Vagina (tissue), 2 donors: ENCODE data around the gene MAP3K10. TPM values are rescaled to one million over a fixed set of nuclear protein-coding genes. Genes with fewer than 3 reads are reported as not detected.

Experiments
- DNase-seq, 2 donors: peaks; one replicate each; pipeline ENCODE4 v3.0.0-alpha.2; 2017; ENCODE audit errors: extremely low spot score in 2 of 2
- H3K27ac ChIP-seq: fragments of 200-600 bp; sonication (generic); one replicate; pipeline ENCODE4 v1.5.1; 2019
- H3K27me3 ChIP-seq: fragments of 200-600 bp; sonication (generic); one replicate; pipeline ENCODE4 v1.5.1; 2019
- H3K36me3 ChIP-seq, 2 donors: fragments of 200-600 bp; sonication (generic); one replicate each; pipeline ENCODE4 v1.5.1; 2017 to 2019
- H3K4me1 ChIP-seq: fragments of 200-600 bp; sonication (generic); one replicate; pipeline ENCODE4 v1.5.1; 2019
- H3K4me3 ChIP-seq, 2 donors: fragments of 200-600 bp; sonication (generic); 1 replicate in 1 of 2; 2 replicates in 1 of 2; pipeline ENCODE4 v1.5.1; 2016 to 2019
- H3K9me3 ChIP-seq: fragments of 200-600 bp; sonication (generic); one replicate; pipeline ENCODE4 v1.5.1; 2019
- POLR2A ChIP-seq, 2 donors: fragments of 450-650 bp; IDR thresholded peaks; one replicate each; pipeline ENCODE4 v1.6.1; 2017; ENCODE audit warnings: antibody characterized with exemption in 2 of 2, mild to moderate bottlenecking in 2 of 2, moderate library complexity in 2 of 2
- POLR2AphosphoS5 ChIP-seq, 2 donors: sonication (generic); formaldehyde crosslinking; IDR thresholded peaks; one replicate each; pipeline ENCODE4 v1.9.0; 2017; ENCODE audit warnings: antibody characterized with exemption in 2 of 2, mild to moderate bottlenecking in 2 of 2, low read depth in 1 of 2; ENCODE audit not compliant: insufficient read depth in 1 of 2
- intact Hi-C: fragments of 100-400 bp; cut with DNase I; formaldehyde crosslinking; loops from one replicate; pipeline ENCODE4 v1.15.1; 2023
- total RNA-seq: library from RNA; depleted of rRNA; stranded (reverse); fragments of >200 nt; gene quantifications from one replicate; pipeline ENCODE4 v1.2.3, GENCODE V29; 2016
- TF ChIP-seq, protein P1 (sequence below), 3 experiments: fragments of 450-650 bp in 2 of 3; fragments of 200-600 bp in 1 of 3; sonication (generic) in 1 of 3; IDR thresholded peaks; one replicate each; pipeline ENCODE4 v1.5.1; 2017 to 2019; ENCODE audit warnings: antibody characterized with exemption in 3 of 3, mild to moderate bottlenecking in 2 of 3, moderate library complexity in 2 of 3

The MAP3K10 gene
- total RNA-seq, 1 donor from 2014 or later, result 10.6 TPM

DNA sequence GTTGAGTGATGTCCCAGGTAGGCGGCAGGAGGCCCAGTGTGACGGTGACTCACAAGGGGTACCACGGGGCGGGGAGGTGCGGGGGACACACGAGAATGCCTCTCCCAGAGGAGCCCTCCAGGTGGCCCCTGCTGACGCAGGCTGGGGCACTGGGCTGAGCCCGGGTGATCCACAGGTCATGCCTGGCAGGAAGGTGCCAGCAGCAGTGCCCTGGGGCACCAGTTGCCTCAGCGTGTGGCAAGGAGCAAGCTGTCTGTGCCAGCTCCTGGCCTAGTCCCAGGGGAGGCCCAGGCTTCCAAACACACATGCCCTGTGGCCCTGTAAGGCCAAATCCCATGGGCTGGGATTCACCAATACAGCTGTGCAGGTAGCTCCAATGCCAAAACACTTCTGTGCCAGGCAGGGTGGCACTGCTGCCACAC is 65.9 kb downstream of the MAP3K10 start:
- H3K9me3 ChIP-seq, result no peaks in the 10 kb centered on the region
- intact Hi-C loops, result no loop called here
- no peaks in the 10 kb centered on the region for H3K27me3 ChIP-seq
- H3K4me1 ChIP-seq, result peaks cover 40% of the 10 kb centered on the region
- no peak for DNase-seq
- no peak overlapping the region for H3K27ac ChIP-seq
- no peak for TF ChIP-seq POLR2AphosphoS5 (IDR thresholded peaks at IDR 0.05; ENCODE audit: insufficient read depth in 1 of 2, low read depth in 1 of 2)
- no peak for TF ChIP-seq POLR2A (IDR thresholded peaks at IDR 0.05)
- TF ChIP-seq, protein P1, sequence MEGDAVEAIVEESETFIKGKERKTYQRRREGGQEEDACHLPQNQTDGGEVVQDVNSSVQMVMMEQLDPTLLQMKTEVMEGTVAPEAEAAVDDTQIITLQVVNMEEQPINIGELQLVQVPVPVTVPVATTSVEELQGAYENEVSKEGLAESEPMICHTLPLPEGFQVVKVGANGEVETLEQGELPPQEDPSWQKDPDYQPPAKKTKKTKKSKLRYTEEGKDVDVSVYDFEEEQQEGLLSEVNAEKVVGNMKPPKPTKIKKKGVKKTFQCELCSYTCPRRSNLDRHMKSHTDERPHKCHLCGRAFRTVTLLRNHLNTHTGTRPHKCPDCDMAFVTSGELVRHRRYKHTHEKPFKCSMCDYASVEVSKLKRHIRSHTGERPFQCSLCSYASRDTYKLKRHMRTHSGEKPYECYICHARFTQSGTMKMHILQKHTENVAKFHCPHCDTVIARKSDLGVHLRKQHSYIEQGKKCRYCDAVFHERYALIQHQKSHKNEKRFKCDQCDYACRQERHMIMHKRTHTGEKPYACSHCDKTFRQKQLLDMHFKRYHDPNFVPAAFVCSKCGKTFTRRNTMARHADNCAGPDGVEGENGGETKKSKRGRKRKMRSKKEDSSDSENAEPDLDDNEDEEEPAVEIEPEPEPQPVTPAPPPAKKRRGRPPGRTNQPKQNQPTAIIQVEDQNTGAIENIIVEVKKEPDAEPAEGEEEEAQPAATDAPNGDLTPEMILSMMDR (IDR thresholded peaks at IDR 0.05), result no peak
- H3K36me3 ChIP-seq, result peaks cover 0 to 33% of the 10 kb centered on the region in 2 donors
- no peak overlapping the region for H3K4me3 ChIP-seq

DNA sequence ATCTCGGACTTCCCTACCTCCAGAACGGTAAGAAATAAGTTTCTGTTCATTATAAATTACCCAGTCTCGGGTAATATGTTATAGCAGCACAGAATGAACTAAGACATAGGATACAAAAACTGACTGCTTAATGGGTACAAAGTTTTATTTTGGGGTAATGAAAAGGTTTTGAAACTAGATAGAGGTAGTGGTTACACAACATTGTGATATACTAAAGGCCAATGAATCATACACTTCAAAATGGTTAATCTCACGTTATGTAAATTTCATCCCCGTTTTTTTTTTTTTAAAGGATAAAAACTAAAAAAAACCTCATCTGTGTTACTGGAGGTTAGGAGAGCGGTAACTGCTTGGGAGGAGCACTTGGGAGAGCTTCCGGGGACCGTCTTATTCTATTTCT is 70.4 kb downstream of the MAP3K10 start:
- TF ChIP-seq, protein P1 (IDR thresholded peaks at IDR 0.05), result no peak
- TF ChIP-seq POLR2A (IDR thresholded peaks at IDR 0.05) (no peak), POLR2AphosphoS5 (IDR thresholded peaks at IDR 0.05; ENCODE audit: insufficient read depth in 1 of 2, low read depth in 1 of 2) (no peak)
- peaks cover 31% of the 10 kb centered on the region for H3K4me1 ChIP-seq
- intact Hi-C loops, result no loop called here
- no peak overlapping the region for H3K27ac ChIP-seq
- H3K4me3 ChIP-seq, result no peak overlapping the region
- peaks cover 0 to 11% of the 10 kb centered on the region in 2 donors for H3K36me3 ChIP-seq
- no peaks in the 10 kb centered on the region for H3K27me3 ChIP-seq
- no peak for DNase-seq
- H3K9me3 ChIP-seq, result no peaks in the 10 kb centered on the region

DNA sequence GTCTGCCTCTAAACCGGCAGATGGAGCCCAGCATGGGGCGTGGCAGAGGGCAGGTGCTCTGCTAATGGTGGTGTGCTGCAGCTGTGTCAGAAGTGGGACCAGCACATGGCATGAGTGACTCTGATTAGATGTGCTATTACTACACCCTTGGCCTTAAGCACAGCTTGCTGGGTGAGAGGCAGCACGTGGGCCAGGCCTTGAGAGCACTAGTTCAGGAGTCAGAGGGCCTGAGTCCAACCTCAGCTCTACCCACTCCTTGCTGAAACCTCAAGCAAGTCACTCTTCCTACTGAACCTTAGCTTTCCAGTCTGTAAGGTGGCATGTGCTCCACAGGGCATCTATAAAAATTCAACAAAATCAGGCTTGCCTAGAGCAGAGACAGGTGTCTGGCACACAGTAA is 71.2 kb downstream of the MAP3K10 start:
- H3K4me3 ChIP-seq, result no peak overlapping the region
- DNase-seq, result no peak
- H3K27ac ChIP-seq, result no peak overlapping the region
- TF ChIP-seq POLR2AphosphoS5 (IDR thresholded peaks at IDR 0.05; ENCODE audit: insufficient read depth in 1 of 2, low read depth in 1 of 2) (no peak), POLR2A (IDR thresholded peaks at IDR 0.05) (no peak)
- TF ChIP-seq, protein P1 (IDR thresholded peaks at IDR 0.05), result no peak
- intact Hi-C loops, result no loop called here
- H3K9me3 ChIP-seq, result no peaks in the 10 kb centered on the region
- H3K36me3 ChIP-seq, result peaks cover 0 to 11% of the 10 kb centered on the region in 2 donors
- H3K27me3 ChIP-seq, result no peaks in the 10 kb centered on the region
- peaks cover 33% of the 10 kb centered on the region for H3K4me1 ChIP-seq

DNA sequence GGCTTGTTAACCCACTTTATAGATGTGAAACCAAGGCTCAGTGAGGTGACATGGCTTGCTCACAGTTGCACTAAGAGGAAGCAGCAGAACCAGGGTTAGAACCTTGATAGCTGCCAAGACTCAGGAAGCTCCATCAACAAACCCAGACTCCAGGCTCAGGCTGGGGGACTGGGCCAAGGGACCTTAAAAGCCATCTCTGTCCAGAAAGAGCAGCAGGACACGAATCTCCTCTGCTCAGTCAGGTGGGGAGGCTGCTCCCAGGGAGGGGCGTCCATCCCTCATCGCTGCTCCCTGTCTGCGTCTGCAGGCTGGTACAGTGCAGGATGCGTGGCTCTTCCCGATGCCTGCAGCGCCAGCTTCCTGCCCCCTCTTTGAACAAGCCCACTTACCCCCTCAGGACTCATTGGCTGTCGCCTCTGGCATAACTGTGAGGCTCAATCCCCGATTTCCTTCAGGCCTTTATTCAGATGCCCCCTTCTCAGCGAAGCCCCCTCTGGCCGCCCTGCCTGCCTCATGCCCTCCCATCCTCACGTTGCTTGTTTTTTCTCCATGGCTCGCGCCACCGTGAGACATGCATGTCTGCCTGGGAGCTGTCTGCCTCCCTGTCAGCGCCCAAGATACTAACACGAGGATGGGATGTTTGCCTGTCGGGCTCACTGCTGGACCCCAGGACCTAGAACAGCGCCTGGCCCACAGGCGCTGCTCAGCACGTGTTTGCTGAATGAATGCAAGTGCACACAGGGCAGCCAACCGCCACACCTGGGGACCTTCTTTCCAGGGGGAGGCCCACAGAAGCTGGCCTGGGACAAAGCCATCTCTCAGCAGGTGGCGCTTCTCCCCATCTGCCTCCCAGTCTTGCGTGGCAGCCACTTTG is 72.5 kb downstream of the MAP3K10 start:
- Histone ChIP-seq H3K27ac (no peak overlapping the region), H3K4me1 (peaks cover 45% of the 10 kb centered on the region), H3K4me3 (no peak overlapping the region), H3K36me3 (peaks cover 0 to 11% of the 10 kb centered on the region in 2 donors), H3K9me3 (no peaks in the 10 kb centered on the region), H3K27me3 (no peaks in the 10 kb centered on the region)
- intact Hi-C loops, result no loop called here
- no peak for DNase-seq
- TF ChIP-seq POLR2AphosphoS5 (IDR thresholded peaks at IDR 0.05; ENCODE audit: insufficient read depth in 1 of 2, low read depth in 1 of 2) (no peak), POLR2A (IDR thresholded peaks at IDR 0.05) (no peak)
- TF ChIP-seq, protein P1 (IDR thresholded peaks at IDR 0.05), result no peak
